M059J (cell line): Measurements from ENCODE around the gene ITGA6. TPM values are rescaled to one million over a fixed set of nuclear protein-coding genes. Genes with fewer than 3 reads are reported as not detected.

Experiments used
- total RNA-seq: library from RNA; depleted of rRNA; stranded (reverse); fragments of >200 nt; shearing (Covaris generic); gene quantifications from 2 replicates; pipeline ENCODE4 v1.2.3, GENCODE V29; 2014; rRNA removed

Gene ITGA6
- total RNA-seq, 1 experiment from 2014 or later: 47.7 TPM

Other genes with a start within 250 kb of the ITGA6 start
- 16.0 and 32.3 TPM in 2 replicates for gene PDK1, start 128.5 kb downstream of the ITGA6 start, total RNA-seq